ENCODE data around the gene PKN2. TPM values are rescaled to one million over a fixed set of nuclear protein-coding genes. Genes with fewer than 3 reads are reported as not detected.

PKN2 gene
- total RNA-seq, 1 experiment from 2014 or later = 74.1 TPM

DNA sequence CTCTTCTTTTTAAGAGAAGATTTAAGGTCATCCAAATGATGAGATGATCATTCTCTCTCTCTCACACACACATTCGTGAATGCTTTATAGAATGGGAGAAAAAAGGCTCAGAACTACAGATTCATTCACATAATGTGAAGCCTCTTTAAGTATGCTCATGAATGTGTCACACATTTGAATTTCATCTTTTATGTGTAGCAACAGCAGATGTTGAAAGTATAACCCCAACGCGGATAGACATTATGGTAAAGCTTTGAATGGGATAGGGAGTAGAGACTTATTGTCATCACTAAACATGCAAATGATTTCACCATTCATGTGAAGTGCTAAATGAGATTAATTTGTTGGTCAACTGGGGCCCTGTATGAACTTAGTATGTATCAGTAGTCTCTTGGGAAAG lies 15.7 kb upstream of the PKN2 start:
- Histone ChIP-seq H3K9me3 (ENCODE audit: control insufficient read depth, insufficient read depth, low read depth, low read length) (no peaks in the 10 kb centered on the region), H3K4me1 (ENCODE audit: control insufficient read depth, insufficient read depth, low read length) (no peaks in the 10 kb centered on the region), H3K27me3 (ENCODE audit: control insufficient read depth, insufficient read depth, low read length) (peaks cover 13% of the 10 kb centered on the region; the same call in 1 of the 2 replicates), H3K4me3 (ENCODE audit: low read depth in 2 of 2, low read length in 2 of 2) (no peak overlapping the region), H3K36me3 (ENCODE audit: control insufficient read depth, insufficient read depth, low read length) (no peaks in the 10 kb centered on the region), H3K27ac (ENCODE audit: low read length) (no peak overlapping the region)
- ChIA-PET CTCF (interaction anchor here (0.6 kb wide), 1 partner anchor 15 kb away, joined by 11 read pairs; no protein-coding TSS in a partner anchor), POLR2A (interaction anchor here (0.6 kb wide), 1 partner anchor 932 kb away, joined by 3 read pairs; no protein-coding TSS in a partner anchor)
- in situ Hi-C loops (cut with HindIII; ENCODE audit: low pct_unique_long_range_greater_than_20kb, low sequenced_read_pairs) = no loop called here
- intact Hi-C loops (cut with micrococcal nuclease; ENCODE audit: unreplicated experiment) = no loop called here
- TF ChIP-seq TCF7L2 (IDR thresholded peaks at IDR 0.05; ENCODE audit: low read depth, low read length) (no peak), POLR2AphosphoS5 (IDR thresholded peaks at IDR 0.05; ENCODE audit: low read depth, low read length) (no peak), SIN3A (IDR thresholded peaks at IDR 0.05; ENCODE audit: borderline replicate concordance, insufficient read depth, low read depth, low read length) (no peak)
- TF ChIP-seq, protein P1, sequence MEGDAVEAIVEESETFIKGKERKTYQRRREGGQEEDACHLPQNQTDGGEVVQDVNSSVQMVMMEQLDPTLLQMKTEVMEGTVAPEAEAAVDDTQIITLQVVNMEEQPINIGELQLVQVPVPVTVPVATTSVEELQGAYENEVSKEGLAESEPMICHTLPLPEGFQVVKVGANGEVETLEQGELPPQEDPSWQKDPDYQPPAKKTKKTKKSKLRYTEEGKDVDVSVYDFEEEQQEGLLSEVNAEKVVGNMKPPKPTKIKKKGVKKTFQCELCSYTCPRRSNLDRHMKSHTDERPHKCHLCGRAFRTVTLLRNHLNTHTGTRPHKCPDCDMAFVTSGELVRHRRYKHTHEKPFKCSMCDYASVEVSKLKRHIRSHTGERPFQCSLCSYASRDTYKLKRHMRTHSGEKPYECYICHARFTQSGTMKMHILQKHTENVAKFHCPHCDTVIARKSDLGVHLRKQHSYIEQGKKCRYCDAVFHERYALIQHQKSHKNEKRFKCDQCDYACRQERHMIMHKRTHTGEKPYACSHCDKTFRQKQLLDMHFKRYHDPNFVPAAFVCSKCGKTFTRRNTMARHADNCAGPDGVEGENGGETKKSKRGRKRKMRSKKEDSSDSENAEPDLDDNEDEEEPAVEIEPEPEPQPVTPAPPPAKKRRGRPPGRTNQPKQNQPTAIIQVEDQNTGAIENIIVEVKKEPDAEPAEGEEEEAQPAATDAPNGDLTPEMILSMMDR (IDR thresholded peaks at IDR 0.05) = no peak
- TF ChIP-seq, protein P2, sequence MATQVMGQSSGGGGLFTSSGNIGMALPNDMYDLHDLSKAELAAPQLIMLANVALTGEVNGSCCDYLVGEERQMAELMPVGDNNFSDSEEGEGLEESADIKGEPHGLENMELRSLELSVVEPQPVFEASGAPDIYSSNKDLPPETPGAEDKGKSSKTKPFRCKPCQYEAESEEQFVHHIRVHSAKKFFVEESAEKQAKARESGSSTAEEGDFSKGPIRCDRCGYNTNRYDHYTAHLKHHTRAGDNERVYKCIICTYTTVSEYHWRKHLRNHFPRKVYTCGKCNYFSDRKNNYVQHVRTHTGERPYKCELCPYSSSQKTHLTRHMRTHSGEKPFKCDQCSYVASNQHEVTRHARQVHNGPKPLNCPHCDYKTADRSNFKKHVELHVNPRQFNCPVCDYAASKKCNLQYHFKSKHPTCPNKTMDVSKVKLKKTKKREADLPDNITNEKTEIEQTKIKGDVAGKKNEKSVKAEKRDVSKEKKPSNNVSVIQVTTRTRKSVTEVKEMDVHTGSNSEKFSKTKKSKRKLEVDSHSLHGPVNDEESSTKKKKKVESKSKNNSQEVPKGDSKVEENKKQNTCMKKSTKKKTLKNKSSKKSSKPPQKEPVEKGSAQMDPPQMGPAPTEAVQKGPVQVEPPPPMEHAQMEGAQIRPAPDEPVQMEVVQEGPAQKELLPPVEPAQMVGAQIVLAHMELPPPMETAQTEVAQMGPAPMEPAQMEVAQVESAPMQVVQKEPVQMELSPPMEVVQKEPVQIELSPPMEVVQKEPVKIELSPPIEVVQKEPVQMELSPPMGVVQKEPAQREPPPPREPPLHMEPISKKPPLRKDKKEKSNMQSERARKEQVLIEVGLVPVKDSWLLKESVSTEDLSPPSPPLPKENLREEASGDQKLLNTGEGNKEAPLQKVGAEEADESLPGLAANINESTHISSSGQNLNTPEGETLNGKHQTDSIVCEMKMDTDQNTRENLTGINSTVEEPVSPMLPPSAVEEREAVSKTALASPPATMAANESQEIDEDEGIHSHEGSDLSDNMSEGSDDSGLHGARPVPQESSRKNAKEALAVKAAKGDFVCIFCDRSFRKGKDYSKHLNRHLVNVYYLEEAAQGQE (IDR thresholded peaks at IDR 0.05; ENCODE audit: insufficient read depth in 1 of 2, low read depth in 2 of 2, low read length in 1 of 2) = no peak
- no TSS peak for BruUV-seq (replicated peaks)
- ATAC-seq (no peak), DNase-seq (ENCODE audit: low read depth, low spot score) (no peak)

DNA sequence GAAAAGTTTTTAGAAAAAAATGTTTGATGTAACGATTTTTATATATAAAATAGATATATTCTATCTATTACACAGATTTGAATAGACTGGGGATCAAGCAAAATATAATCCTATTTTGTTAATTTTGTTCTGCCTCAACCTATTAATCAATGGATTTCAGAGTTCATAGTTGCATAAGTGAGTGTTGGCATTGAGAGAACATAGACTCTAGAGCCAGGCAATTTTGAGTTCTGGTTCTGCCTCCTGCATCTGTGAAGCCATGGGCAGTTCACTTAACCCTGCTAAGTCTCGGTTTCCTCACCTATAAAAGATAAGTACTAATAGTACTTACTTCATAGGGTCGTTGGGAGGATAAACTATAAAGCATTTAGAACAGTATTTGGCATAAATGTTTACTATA lies 13.6 kb upstream of the PKN2 start:
- POLR2A ChIA-PET = no interaction called here

More for the DNA sequence above, 13.6 kb upstream of the PKN2 start:
- Histone ChIP-seq H3K36me3 (ENCODE audit: control insufficient read depth, insufficient read depth, low read length) (no peaks in the 10 kb centered on the region), H3K27me3 (ENCODE audit: control insufficient read depth, insufficient read depth, low read length) (peaks cover 13% of the 10 kb centered on the region; the same call in 1 of the 2 replicates), H3K9me3 (ENCODE audit: control insufficient read depth, insufficient read depth, low read depth, low read length) (no peaks in the 10 kb centered on the region), H3K27ac (ENCODE audit: low read length) (no peak overlapping the region), H3K4me1 (ENCODE audit: control insufficient read depth, insufficient read depth, low read length) (no peaks in the 10 kb centered on the region), H3K4me3 (ENCODE audit: low read depth in 2 of 2, low read length in 2 of 2) (no peak overlapping the region)
- intact Hi-C loops (cut with micrococcal nuclease; ENCODE audit: unreplicated experiment) (no loop called here), in situ Hi-C loops (cut with HindIII; ENCODE audit: low pct_unique_long_range_greater_than_20kb, low sequenced_read_pairs) (no loop called here)
- BruUV-seq (replicated peaks) = no TSS peak
- no peak for ATAC-seq
- CTCF ChIA-PET = no interaction called here
- DNase-seq (ENCODE audit: low read depth, low spot score) = no peak
- TF ChIP-seq, protein P2 (IDR thresholded peaks at IDR 0.05; ENCODE audit: insufficient read depth in 1 of 2, low read depth in 2 of 2, low read length in 1 of 2) = no peak
- TF ChIP-seq, protein P1 (IDR thresholded peaks at IDR 0.05) = no peak
- TF ChIP-seq POLR2AphosphoS5 (IDR thresholded peaks at IDR 0.05; ENCODE audit: low read depth, low read length) (no peak), TCF7L2 (IDR thresholded peaks at IDR 0.05; ENCODE audit: low read depth, low read length) (no peak), SIN3A (IDR thresholded peaks at IDR 0.05; ENCODE audit: borderline replicate concordance, insufficient read depth, low read depth, low read length) (no peak)
